Astrocyte of the hippocampus (primary cell): Measurements from ENCODE around the gene TACC2.

Experiments used
- DNase-seq: peaks from one replicate; pipeline ENCODE4 v3.0.0; 2011; ENCODE audit warnings: low read depth, low spot score

TACC2 gene

GRCh38 chr10:122295451-122295809, 306.5 kb downstream of the TACC2 start:
- DNase-seq = no peak

GRCh38 chr10:122296363-122297120, 307.6 kb downstream of the TACC2 start:
- no peak for DNase-seq

GRCh38 chr10:122297583-122297982, 308.6 kb downstream of the TACC2 start:
- no peak for DNase-seq

- DNase-seq = no peak
These were observed 309.2 kb downstream of the TACC2 start for GRCh38 chr10:122298206-122298597.

- DNase-seq = peak; percentile 88
These were observed 309.8 kb downstream of the TACC2 start for GRCh38 chr10:122298598-122299301.

GRCh38 chr10:122299423-122300075, 310.6 kb downstream of the TACC2 start:
- no peak for DNase-seq

GRCh38 chr10:122301055-122301810, 312.3 kb downstream of the TACC2 start:
- DNase-seq = peak; percentile 77

- no peak for DNase-seq
These were observed 312.8 kb downstream of the TACC2 start for GRCh38 chr10:122301811-122302115.

- no peak for DNase-seq
These were observed 313.4 kb downstream of the TACC2 start for GRCh38 chr10:122302315-122302714.

- DNase-seq = no peak
These were observed 314.5 kb downstream of the TACC2 start for GRCh38 chr10:122303271-122304053.
